RWPE1 (cell line): ENCODE measurements around the gene ANXA7.
A peak's percentile ranks its signal among the peaks of the same experiment; 100 is the strongest.
"Not testable (repeated sequence)": the region's sequence is repeated elsewhere in the genome, so short reads cannot be mapped to it uniquely, and the experiment has no call there.

Source experiments
- CTCF ChIA-PET: fragments of 350-600 bp; sonication (Branson Sonifier 250); formaldehyde crosslinking; extraction: SDS; loops from one replicate; lab custom pipeline; 2021; lab: Yijun Ruan, JAX
- POLR2A ChIA-PET: fragments of 400-600 bp; formaldehyde crosslinking; extraction: SDS; loops from one replicate; lab custom pipeline; 2020; ENCODE audit warnings: antibody characterized with exemption; ENCODE audit not compliant: low non-redundant PET; lab: Yijun Ruan, JAX
- DNase-seq: peaks from one replicate; pipeline ENCODE4 v3.0.0; 2012; ENCODE audit warnings: low spot score
- H3K27ac ChIP-seq: fragments of 450-650 bp; 2 replicates; pipeline ENCODE4 v1.5.1; 2017
- TF ChIP-seq, protein P1 (sequence below): fragments of 450-650 bp; conservative IDR thresholded peaks from 2 replicates; pipeline ENCODE4 v1.5.1; 2017; ENCODE audit warnings: low read depth, mild to moderate bottlenecking

Gene ANXA7

DNA sequence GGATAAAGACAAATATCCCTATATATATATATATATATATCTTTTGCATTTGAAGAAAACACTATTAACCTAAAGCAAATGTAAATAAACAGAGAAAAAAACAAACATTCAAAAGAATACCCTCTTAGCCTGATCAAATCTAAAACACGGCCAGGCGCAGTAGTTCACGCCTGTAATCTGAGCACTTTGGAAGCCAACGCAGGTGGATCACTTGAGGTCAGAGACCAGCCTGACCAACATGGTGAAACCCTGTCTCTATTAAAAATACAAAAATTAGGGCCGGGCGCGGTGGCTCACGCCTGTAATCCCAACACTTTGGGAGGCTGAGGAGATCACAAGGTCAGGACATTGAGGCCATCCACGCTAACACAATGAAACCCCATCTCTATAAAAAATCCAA, 9.2 kb downstream of the ANXA7 start:
- TF ChIP-seq, protein P1, sequence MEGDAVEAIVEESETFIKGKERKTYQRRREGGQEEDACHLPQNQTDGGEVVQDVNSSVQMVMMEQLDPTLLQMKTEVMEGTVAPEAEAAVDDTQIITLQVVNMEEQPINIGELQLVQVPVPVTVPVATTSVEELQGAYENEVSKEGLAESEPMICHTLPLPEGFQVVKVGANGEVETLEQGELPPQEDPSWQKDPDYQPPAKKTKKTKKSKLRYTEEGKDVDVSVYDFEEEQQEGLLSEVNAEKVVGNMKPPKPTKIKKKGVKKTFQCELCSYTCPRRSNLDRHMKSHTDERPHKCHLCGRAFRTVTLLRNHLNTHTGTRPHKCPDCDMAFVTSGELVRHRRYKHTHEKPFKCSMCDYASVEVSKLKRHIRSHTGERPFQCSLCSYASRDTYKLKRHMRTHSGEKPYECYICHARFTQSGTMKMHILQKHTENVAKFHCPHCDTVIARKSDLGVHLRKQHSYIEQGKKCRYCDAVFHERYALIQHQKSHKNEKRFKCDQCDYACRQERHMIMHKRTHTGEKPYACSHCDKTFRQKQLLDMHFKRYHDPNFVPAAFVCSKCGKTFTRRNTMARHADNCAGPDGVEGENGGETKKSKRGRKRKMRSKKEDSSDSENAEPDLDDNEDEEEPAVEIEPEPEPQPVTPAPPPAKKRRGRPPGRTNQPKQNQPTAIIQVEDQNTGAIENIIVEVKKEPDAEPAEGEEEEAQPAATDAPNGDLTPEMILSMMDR: no peak
- 0 out of 2 replicates have a peak overlapping the region, but pooled peaks have one; percentile 5 for H3K27ac ChIP-seq
- ChIA-PET POLR2A (no interaction called here), CTCF (no interaction called here)
- no peak for DNase-seq

DNA sequence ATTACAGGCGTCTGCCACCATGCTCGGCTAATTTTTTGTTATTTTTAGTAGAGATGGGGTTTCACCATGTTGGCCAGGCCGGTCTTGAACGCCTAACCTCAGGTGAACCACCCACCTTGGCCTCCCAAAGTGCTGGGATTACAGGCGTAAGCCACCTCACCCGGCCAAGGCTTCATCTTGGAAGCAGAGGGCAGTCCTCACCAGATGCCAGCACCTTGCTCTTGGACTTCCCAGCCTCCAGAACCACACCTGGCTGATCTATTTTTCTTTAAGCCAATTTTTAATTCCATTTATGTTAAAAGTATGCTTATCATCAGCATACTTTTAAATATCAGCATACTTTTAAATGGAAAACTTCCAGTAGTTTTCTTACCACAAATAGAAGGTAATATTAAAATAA, 12.2 kb downstream of the ANXA7 start:
- TF ChIP-seq, protein P1: no peak
- ChIA-PET CTCF (interaction anchor here (0.6 kb wide), 1 partner anchor 10 kb away, joined by 3 read pairs; no protein-coding TSS in a partner anchor), POLR2A (no interaction called here)
- DNase-seq: no peak
- H3K27ac ChIP-seq: no peak overlapping the region

DNA sequence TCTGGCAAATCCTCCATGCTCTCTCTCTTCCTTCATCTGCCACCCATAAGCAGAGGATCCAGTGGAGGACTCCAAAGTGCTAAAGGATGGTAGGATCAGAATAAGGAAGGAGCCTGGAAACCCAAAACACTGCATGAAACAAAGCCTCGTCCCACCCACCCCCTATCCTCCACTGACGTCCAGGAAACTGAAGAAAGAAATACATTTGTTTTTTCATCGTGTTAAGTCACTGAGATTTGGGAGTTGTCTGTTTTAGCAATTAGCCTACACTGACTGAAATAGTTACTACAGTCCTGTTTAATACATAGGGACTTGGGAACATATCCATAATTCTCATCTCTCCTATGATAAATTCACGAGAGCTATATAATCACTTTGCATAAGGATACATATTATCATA, 14.8 kb downstream of the ANXA7 start:
- TF ChIP-seq, protein P1: no peak
- CTCF ChIA-PET: no interaction called here
- H3K27ac ChIP-seq: no peak overlapping the region
- no peak for DNase-seq
- POLR2A ChIA-PET: no interaction called here

- ChIA-PET CTCF (interaction anchor here (1.1 kb wide), 1 partner anchor 12 kb away, joined by 3 read pairs; no protein-coding TSS in a partner anchor), POLR2A (no interaction called here)
- peak; percentile 13 for DNase-seq
- TF ChIP-seq, protein P1: no peak
- H3K27ac ChIP-seq: no peak overlapping the region
Observed at GRCh38 chr10:73398024-73398423, 15.8 kb downstream of the ANXA7 start.

GRCh38 chr10:73394325-73394724, 19.5 kb downstream of the ANXA7 start:
- CTCF ChIA-PET, DNase-seq, H3K27ac ChIP-seq, POLR2A ChIA-PET: not testable (repeated sequence)

DNA sequence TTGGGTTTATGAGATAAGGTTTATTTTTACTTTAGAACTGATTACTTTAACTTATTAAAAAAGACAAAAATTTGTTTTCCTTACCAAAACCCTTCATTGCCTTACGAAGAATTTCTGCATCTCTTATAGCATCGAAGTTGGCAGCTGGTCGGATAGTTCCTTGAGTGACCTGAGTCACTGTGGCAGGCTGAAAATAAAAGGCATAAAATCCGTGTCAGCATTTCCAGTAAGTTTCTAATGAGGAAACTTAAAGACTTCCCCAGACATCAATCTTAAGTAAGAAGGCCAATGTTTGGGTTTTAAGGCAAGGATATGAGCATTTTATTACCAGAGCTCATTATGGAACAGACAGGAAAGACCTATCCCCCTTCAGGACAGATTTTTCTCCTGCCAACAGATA, 25.6 kb downstream of the ANXA7 start:
- no peak overlapping the region for H3K27ac ChIP-seq
- ChIA-PET CTCF (interaction anchor here (0.6 to 0.7 kb wide), 2 partner anchors 18 to 125 kb away, joined by 3 to 4 read pairs; no protein-coding TSS in a partner anchor), POLR2A (no interaction called here)
- DNase-seq: no peak
- TF ChIP-seq, protein P1: no peak

GRCh38 chr10:73386583-73386982, 27.3 kb downstream of the ANXA7 start:
- no peak overlapping the region for H3K27ac ChIP-seq
- ChIA-PET POLR2A (interaction anchor here (0.6 kb wide), 1 partner anchor 242 kb away, joined by 4 read pairs; no protein-coding TSS in a partner anchor), CTCF (interaction anchor here (1.2 kb wide), 1 partner anchor 11 kb away, joined by 3 read pairs; no protein-coding TSS in a partner anchor)
- TF ChIP-seq, protein P1: no peak
- DNase-seq: no peak
